ENCODE data around the gene ZNF436. TPM values are rescaled to one million over a fixed set of nuclear protein-coding genes. Genes with fewer than 3 reads are reported as not detected.

The ZNF436 gene
- total and polyA plus RNA-seq, 2 donors (not counting 3 experiments of a cell fraction or from before 2014, with no cell fraction given): 6.5 to 14.0 TPM

GRCh38 chr1:23362218-23362713 lies 7.4 kb downstream of the ZNF436 start:
- dilution Hi-C loops (cut with MboI; ENCODE audit: extremely low pct_ligation_motif_present, low sequenced_read_pairs) (no loop called here), intact Hi-C loops (cut with micrococcal nuclease) (no loop called here)
- no peak overlapping the region for H3K4me2 ChIP-seq (ENCODE audit: insufficient read depth, low read length)
- H3K9me3 ChIP-seq (replicated peaks; ENCODE audit: control insufficient read depth, insufficient read depth, low read length): peaks cover 24% of the 10 kb centered on the region
- POLR2A ChIA-PET: interaction anchor here (0.9 kb wide), 1 partner anchor 18 kb away, joined by 3 read pairs; the partner anchor contains the start of gene HNRNPR
- no peak overlapping the region for H3K4me3 ChIP-seq (replicated peaks in 1 of 3; ENCODE audit: insufficient read depth in 1 of 3, low read depth in 1 of 3, low read length in 3 of 3)
- H3K9me1 ChIP-seq (replicated peaks; ENCODE audit: control insufficient read depth, extremely low read depth, insufficient read depth, low read length): no peaks in the 10 kb centered on the region
- H3K9ac ChIP-seq (replicated peaks; ENCODE audit: extremely low read depth, insufficient read depth, low read length): no peak overlapping the region
- no peaks in the 10 kb centered on the region for H4K20me1 ChIP-seq (replicated peaks; ENCODE audit: control insufficient read depth, extremely low read depth, insufficient read depth, low read length)
- BruUV-seq (replicated peaks): no TSS peak
- FAIRE-seq: no peak
- no peak overlapping the region for H3K27ac ChIP-seq (ENCODE audit: insufficient read depth, low read depth, low read length)
- TF ChIP-seq JUN (IDR thresholded peaks at IDR 0.05; ENCODE audit: borderline replicate concordance, insufficient read depth, insufficient read length, low read depth): no peak
- TF ChIP-seq POLR2A (IDR thresholded peaks at IDR 0.05; ENCODE audit: low read depth, low read length): no peak
- no peak for TF ChIP-seq CTCF (IDR thresholded peaks at IDR 0.05; ENCODE audit: extremely low read depth in 1 of 2, insufficient read depth in 1 of 2, low read depth in 1 of 2, low read length in 2 of 2)
- TF ChIP-seq MYC (IDR thresholded peaks at IDR 0.05; ENCODE audit: low read depth, low read length): no peak
- TF ChIP-seq FOS (IDR thresholded peaks at IDR 0.05; ENCODE audit: borderline replicate concordance, insufficient read depth, low read length): no peak
- no peak for TF ChIP-seq MAX (IDR thresholded peaks at IDR 0.05; ENCODE audit: insufficient read depth, insufficient read length)
- no peak for TF ChIP-seq POLR2AphosphoS5 (IDR thresholded peaks at IDR 0.05; ENCODE audit: insufficient read depth, low read depth, low read length)
- no peak for TF ChIP-seq EZH2 (IDR thresholded peaks at IDR 0.05; ENCODE audit: borderline replicate concordance, low read depth, low read length, severe bottlenecking)
- no peak for TF ChIP-seq GATA2 (IDR thresholded peaks at IDR 0.05; ENCODE audit: insufficient read depth, insufficient read length, low read depth, low read length)
- peaks cover 5% of the 10 kb centered on the region for H3K4me1 ChIP-seq (ENCODE audit: control insufficient read depth, extremely low read depth, insufficient read depth, low read length)
- peaks cover 24 to 35% of the 10 kb centered on the region in 2 experiments for H3K36me3 ChIP-seq (ENCODE audit: control insufficient read depth in 2 of 2, extremely low read depth in 1 of 2, insufficient read depth in 2 of 2, low read length in 2 of 2)
- H2AFZ ChIP-seq (ENCODE audit: low read depth, low read length): no peak overlapping the region
- CTCF ChIA-PET: interaction anchor here (1.6 kb wide), 1 partner anchor 18 kb away, joined by 3 read pairs; the partner anchor contains the start of gene HNRNPR
- no peak for DNase-seq (ENCODE audit: low read depth, low spot score)
- no peaks in the 10 kb centered on the region for H3K27me3 ChIP-seq (ENCODE audit: control insufficient read depth in 2 of 2, insufficient read depth in 2 of 2, low read length in 2 of 2)
- H3K79me2 ChIP-seq (ENCODE audit: control insufficient read depth, insufficient read depth, low read length): peaks cover 5% of the 10 kb centered on the region
